HK-2 (cell line): ENCODE measurements around the gene ASCL5.
"Not testable (repeated sequence)": the region's sequence is repeated elsewhere in the genome, so short reads cannot be mapped to it uniquely, and the experiment has no call there.

ENCODE experiments used
- DNase-seq: peaks from one replicate; pipeline ENCODE4 v3.0.0-alpha.2; 2018; ENCODE audit not compliant: unreplicated experiment

ASCL5 gene, protein sequence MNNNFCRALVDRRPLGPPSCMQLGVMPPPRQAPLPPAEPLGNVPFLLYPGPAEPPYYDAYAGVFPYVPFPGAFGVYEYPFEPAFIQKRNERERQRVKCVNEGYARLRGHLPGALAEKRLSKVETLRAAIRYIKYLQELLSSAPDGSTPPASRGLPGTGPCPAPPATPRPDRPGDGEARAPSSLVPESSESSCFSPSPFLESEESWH

GRCh38 chr1:201126832-201127754 is at the start of gene ASCL5:
Gene ASCL5, minus strand, starts transcription at chr1:201127184. Its CDS starts 11,812 bp downstream, at chr1:201115372.
- peak; percentile 77 for DNase-seq

GRCh38 chr1:201175820-201176500 is 49.0 kb upstream of the ASCL5 start:
- DNase-seq = no peak

DNA sequence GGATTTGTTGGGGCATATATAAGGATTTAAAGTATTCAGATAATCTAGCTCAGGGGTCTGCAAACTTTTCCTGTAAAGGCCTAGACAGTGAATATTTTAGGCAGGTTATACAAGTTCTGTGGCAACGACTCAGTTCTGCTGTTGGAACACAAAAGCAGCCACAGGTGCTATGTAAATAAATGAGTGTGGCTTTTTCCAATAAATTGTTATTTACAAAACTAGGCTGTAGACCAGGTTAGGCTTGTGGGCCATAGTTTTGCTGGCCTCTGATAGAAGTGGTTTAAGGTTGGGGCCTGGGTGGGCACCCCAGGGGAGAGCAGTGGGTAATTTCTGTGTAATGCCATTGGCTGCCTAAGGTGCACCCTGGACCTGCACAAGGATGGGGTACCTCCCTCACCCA is 46.8 kb upstream of the ASCL5 start:
- DNase-seq = no peak

DNA sequence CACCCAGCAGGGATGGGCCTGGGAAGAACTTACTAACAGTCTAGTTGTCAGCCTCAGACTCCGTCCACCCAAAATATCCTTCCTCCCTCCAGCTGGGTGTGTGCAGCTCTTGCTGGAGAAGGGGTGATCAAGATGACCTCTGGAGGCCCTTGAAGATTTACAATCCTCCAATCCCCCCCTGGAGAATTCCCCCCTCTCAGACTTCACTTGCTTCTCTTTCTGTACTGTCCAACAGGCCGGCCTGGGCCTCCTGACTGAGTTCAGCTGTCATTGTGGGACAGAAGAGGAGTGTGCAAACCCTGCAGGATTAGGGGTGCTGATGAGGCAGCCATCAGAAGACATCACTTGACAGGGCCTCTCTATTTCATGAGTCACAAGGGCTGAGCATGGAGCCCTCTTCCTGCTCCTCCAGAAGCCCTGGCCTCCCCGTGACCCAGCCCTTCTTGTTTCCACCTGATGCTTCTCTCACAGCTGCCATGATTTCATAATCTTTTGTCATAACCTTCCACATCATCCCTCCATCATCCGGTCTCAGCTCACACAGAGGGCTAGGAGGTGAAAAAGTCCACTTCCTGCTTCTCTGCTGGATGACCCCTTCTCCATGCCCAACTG is 46.1 kb upstream of the ASCL5 start:
- DNase-seq = no peak

DNA sequence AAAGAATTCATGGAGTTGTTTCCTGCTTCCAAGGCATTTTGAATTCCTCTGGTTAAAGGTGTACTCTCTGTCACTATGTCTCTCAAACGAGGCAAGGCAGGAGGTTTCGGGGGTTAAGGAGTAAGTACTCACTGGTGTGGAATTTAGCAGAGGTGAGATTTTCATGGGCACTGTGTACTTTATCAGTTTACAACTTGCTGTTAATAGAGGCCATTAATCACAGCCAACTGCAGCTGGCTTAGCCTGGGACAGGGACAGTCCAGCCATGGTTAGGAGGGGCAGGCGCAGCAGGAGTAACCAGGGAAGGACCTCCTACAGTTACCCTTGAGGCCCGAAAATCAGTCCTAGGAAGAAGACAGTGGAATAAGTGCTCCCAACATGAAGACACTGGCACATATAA is 45.3 kb upstream of the ASCL5 start:
- DNase-seq = no peak

- DNase-seq = no peak
Observed at GRCh38 chr1:201171063-201172036, 44.4 kb upstream of the ASCL5 start.

GRCh38 chr1:201170533-201171062 is 43.6 kb upstream of the ASCL5 start:
- DNase-seq = peak; percentile 100

- DNase-seq = no peak
Observed at GRCh38 chr1:201169971-201170532, 43.1 kb upstream of the ASCL5 start.

DNA sequence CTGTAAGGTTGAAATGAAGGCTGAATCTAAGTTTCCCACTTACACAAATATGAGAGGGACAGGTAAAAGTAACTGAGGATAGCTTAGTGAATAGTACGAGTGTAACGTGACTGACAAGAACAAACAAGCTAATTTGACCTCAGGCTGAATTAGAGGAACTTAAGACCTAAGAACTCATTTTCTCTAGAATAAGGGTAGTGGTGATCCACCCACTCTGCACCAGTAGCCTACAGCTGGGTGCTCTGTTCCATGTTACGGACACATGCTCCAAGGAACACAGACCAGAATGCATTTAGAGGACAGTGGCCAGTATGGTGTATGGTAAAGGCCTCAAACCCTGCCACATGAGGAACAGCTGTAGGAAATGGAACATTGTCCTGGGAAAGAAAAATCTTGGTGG is 42.2 kb upstream of the ASCL5 start:
- no peak for DNase-seq

DNA sequence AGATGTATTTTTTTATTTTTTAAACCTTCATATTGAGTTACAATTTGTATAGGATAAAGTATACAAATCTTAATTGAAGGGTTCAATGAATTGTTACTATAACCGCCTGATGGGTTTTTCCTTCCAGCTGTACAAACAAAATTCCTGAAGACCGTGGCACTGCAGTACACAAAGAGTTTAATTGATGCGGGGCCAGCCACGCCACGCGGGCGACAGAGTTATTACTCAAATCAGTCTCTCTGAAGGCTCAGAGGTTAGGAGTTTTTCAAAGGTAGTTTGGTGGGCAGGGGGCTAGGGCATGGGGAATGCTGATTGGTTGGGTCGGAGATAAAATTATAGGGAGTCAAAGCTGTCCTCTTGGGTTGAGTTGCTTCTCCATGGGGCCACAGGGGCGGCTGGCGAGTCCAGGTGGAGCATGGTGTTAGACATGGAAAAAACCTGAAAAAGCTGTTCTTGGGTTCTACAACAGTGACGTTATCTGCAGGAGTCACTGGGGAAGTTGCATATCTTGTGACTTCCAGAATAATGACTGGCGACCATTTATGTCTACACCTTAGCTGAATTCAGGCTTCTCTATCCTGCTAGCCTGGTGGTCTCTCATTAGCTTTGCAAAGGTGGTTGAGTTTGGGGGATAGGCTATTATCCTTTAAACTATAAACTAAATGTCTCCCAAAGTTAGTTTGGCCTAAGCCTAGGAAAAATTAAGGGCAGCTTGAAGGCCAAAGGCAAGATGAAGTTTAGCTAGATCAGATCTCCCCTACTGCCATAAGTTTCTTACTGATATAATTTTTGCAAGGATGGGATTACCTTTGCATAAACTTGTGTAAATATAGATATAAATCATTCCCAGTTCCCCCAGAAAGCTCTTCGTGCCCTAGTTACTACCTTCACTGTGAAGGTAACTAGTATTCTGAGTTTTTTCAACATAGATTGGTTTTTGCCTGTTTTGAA is 40.3 kb upstream of the ASCL5 start:
- no peak for DNase-seq

DNA sequence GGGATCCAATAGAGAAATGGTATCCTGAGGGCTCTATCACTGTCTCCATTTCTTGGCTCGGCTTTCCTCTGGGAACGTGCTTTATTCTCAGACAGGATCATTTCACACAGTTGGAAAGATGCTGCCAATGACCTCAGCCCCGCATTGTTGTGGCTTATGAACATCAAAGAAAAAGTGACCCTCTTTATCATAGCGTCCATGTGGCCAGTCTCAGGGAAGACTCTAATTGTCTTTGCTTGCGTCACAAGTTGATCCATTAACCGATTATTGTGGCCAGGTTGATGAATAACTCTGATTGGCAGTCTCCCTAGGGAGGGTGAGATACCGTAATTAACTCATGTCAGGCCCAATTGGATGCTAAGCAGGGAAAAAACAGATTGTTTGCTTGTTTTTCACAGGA is 37.7 kb upstream of the ASCL5 start:
- peak; percentile 60 for DNase-seq

DNA sequence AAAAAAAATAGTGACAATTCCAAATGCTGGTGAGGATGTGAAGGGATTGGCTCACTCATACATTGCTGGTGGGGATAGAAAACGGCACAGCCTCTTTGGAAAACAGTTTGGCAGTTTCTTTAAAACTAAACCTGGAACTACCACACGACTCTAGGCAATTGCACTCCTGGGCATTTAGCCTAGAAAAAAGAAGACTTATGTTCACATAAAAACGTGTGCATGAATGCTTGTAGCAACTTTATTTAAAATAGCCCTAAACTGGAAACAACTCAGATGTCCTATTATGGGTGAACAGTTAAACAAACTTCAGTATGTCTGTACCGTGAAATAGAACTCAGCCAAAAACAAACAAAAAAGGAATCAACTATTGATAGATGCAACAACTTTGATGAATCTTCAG is 36.7 kb upstream of the ASCL5 start:
- DNase-seq = no peak

DNA sequence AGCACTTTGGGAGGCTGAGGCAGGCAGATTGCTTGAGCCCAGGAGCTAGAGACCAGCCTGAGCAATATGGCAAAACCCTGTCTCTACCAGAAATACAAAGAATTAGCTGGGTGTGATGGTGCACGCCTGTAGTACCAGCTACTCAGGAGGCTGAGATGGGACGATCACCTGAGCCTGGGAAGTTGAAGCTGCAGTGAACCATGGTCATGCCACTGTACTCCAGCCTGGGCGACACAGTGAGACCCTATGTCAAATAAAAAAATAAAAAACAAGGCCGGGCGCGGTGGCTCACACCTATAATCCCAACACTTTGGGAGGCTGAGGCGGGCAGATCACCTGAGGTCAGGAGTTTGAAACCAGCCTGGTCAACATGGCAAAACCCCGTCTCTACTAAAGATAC is 36.1 kb upstream of the ASCL5 start:
- DNase-seq = not testable (repeated sequence)

DNA sequence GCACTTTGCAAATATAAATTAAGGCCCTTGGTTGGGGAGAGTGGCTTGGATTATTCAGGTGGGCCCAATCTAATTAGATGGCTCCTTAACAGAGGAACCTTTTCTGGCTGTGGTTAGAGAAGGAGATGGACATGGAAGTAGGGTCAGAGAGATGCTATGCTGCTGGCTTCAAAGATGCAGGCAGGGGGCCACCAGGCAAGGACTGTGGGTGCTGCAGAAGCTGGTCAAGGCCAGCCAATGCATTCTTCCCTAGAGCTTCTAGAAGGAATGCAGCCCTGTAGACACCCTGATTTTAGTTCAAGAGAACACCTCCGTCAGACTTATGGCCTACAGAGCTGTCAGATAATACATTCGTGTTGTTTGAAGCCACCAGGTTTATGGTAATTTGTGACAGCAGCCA is 31.0 kb upstream of the ASCL5 start:
- no peak for DNase-seq

- no peak for DNase-seq
Observed at GRCh38 chr1:201156819-201157218, 29.8 kb upstream of the ASCL5 start.

- no peak for DNase-seq
Observed at GRCh38 chr1:201156346-201156745, 29.4 kb upstream of the ASCL5 start.

- no peak for DNase-seq
Observed at GRCh38 chr1:201155354-201155753, 28.4 kb upstream of the ASCL5 start.

GRCh38 chr1:201154389-201155165 is 27.6 kb upstream of the ASCL5 start, which contains the start of gene TMEM9:
Gene TMEM9, minus strand, starts transcription at chr1:201154474. Its CDS starts 551 bp downstream, at chr1:201153923.
- DNase-seq = peak; percentile 98
